T47D (cell line): ENCODE data around the gene SDHAF2.
"Not testable (repeated sequence)": the region's sequence is repeated elsewhere in the genome, so short reads cannot be mapped to it uniquely, and the experiment has no call there.

Experiments
- DNase-seq, 2 experiments: peaks; one replicate each; pipeline versions ENCODE4 v3.0.0 to v3.0.0-alpha.2; 2011 to 2012; ENCODE audit warnings: low read depth in 1 of 2, low spot score in 1 of 2
- JUND ChIP-seq: IDR thresholded peaks from 2 replicates; pipeline ENCODE4 v1.6.1; 2012; ENCODE audit warnings: low read depth
- in situ Hi-C: cut with HindIII; loops from 2 replicates; pipeline ENCODE4 v1.10.0; 2016; ENCODE audit warnings: low sequenced_read_pairs, low pct_unique_long_range_greater_than_20kb

SDHAF2 gene

DNA sequence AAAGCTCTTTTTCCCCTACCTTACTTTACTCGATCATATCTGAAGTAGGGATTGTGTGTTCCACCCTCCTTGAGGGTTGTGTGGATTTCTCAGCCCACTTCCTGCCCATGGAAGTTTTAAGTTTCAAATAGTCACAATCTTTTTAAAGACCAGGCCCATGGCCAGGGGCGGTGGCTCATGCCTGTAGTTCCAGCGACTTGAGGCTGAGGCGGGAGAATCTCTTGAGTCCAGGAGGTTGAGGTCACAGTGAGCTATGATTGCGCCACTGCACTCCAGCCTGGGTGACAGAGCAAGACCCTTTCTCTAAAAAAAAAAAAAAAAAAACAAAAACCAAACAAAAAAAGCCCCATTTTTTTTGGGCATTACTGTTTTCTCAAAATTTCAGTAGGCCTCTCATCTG, 42.4 kb downstream of the SDHAF2 start:
- in situ Hi-C loops = no loop called here
- TF ChIP-seq JUND = no peak
- DNase-seq = no peak

DNA sequence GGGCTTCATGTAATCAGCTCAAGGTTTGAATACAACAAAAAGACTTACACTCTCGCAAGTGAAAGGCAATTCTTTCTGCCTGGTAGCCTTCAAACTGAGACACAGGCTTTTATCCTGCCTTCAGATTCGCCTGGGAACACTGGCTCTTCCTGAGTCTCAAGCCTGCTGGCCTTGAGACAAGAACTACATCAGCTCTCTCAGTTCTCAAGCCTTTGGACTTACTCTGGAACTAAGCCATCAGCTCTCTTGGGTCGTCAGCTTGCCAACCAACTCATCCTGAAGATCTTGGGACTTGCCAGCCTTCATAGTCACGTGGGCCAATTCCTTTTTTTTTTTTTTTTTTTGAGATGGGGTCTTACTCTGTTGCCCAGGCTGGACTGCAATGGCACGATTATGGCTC, 42.9 kb downstream of the SDHAF2 start:
- no peak for TF ChIP-seq JUND
- in situ Hi-C loops = no loop called here
- DNase-seq = no peak

DNA sequence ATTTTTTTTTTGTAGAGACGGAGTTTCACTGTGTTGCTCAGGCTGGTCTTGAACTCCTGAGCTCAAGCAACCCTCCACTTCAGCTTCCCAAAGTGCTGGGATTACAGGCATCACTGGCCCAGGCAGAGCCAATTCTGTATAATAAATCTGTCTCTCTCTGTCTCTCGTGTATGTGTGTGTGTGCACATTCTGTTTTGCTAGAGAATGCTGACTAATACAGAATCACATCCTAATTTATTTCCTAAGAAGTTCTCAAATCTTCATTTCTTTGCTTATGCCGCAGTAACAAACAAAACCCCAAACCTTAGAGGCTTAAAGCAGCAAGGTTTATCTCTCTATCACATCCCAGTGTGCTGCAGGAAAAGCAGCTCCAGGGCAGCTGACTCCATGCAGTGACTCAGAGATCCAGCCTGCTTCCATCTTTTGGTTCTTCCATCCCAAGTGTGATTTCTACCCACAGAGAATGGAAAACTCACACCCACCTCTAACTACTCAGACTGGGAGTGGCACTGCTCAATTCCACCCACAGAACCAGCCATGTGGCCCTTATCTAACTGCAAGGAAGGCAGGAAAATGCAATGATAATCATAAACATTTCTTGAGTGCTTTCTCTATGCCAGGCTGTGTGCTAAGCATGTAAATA, 43.6 kb downstream of the SDHAF2 start:
- no peak for DNase-seq
- in situ Hi-C loops = no loop called here
- TF ChIP-seq JUND = no peak

DNA sequence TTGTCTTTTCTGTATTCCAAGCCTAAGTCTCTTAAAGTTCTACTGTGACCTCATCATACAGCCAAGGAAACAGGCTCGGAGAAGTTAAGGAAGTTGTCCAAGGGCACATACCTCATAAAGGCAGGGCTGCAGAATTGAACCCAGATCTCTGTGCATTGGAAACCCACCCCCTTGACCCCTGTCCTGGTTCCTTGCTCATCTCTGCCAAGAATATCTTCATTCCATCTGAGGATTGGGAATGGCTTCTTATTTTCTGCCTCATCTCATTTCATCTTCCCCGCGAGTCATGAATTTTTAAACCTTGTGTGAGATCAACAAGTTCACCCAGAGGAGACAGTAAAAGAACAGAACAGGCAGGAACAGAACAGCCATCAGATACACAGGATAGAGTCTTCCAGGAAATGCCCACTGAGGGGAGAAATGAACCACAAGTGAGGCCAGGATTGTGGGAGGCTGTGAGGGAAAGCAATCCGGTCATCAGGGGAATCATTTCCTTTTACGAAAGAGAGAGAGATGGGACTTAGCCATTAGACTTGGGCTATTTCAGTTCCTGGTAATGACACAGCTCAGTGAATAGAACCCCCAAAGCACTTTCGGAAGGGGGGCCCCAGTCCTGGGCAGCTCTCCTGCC, 44.2 kb downstream of the SDHAF2 start:
- DNase-seq = no peak
- in situ Hi-C loops = no loop called here
- TF ChIP-seq JUND = no peak

DNA sequence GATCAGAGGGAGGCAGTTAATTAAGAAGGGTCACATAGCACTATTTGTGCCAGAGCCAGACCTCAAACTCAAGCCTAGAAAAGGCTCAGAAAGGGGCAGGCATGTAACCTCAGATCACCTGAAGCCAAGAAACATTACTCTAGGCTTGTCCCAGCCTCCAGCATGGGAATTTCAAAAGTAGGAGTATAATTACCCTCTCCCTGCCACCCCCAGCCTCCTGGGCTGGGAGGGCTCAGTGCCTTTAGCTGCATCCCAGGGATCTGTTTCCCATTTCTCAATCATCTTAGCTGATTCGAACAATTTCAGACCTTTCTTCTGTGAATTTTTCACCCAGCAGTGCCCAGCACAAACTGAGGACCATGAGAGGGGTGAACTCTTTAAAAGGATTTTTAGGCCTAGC, 45.5 kb downstream of the SDHAF2 start:
- in situ Hi-C loops = no loop called here
- DNase-seq = no peak
- TF ChIP-seq JUND = no peak

DNA sequence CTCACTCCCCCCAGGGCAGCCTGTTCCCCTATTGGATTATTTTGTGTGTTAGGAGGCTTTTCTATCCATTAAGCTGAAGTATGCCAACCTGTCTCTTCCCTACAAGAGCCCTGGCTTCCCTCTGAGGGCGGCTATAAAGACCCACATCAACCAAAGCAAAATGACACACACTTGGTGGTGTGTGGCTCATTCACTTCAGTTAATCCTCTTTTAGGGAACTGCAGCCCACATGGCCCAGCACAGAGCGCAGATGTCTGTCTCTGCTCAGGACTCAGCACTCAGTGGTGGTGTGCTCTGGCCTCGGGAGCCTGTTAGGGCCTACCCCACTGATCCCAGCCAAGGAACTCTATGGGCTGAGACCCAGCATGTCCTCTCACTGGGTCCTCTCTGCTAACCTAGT, 46.4 kb downstream of the SDHAF2 start:
- TF ChIP-seq JUND = no peak
- no peak for DNase-seq
- in situ Hi-C loops = no loop called here

DNA sequence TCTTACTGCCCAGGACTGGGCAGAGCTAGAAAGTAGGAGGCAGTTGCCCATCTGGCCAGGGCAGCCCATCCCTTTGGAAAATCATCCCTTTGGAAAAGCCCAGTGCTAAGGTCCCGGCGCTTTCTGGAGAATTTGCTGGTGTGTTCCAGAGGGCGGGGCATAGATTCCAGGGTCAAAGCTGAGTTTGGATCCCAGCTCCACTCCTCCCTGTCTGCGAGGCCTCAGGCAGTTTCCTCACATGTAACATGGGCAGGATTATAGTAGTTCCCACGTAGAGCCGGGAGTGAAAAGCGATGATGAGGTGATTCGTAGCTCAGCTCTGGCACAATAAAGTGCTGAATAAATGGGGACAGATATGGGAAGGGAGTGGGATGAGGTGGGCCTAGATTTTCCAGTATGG, 47.2 kb downstream of the SDHAF2 start:
- in situ Hi-C loops = no loop called here
- TF ChIP-seq JUND = no peak
- no peak for DNase-seq

DNA sequence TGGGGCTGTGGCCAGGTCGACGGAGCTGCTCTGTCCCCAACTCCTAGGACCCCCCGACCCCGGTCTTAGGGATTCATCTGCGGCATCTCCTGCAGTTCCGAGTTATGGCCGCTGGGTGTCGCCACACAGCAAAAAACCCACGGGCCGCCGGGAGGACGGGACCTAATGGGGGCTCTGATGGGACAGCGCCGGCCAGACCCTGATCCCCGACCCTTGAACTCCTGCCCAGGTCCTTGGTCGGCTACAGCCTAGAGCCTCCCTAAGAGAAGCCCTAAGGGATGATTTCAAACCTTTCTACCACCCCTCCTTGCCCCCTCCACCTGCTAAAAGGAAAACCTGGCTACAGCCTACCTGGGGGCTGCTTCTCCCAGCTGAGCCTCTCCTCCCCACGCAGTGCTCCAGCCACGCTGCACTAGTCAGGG, 47.8 kb downstream of the SDHAF2 start:
- in situ Hi-C loops = no loop called here
- no peak for TF ChIP-seq JUND
- peak; percentile 45 to 55 for DNase-seq

DNA sequence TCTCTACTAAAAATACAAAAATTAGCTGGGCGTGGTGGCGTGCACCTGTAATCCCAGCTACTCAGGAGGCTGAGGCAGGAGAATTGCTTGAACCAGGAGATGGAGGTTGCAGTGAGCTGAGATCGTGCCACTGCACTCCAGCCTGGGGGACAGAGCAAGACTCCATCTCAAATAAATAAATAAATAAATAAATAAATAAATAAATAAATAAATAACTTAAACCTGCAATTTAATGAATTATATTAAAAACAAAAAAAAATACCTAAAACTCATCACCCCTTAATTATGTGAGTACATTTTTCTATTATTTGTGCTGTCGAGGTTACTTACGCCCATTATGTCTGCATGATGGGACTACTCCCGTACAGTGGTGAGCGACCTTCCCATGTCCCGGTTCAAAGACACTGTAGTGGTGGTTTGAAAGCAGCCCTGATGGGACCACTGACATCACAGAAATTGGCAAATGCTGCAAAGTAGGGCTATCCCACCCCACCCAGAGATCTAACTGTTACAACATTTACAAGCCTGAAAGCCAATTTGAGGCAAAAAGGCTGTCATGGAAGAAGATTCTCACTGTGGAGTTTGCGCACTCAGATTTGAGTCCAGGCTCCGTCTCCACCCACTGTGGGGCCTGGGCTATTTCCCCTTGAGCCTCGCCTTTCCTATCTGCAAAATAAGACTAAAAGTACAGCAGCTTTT, 49.6 kb downstream of the SDHAF2 start:
- in situ Hi-C loops, DNase-seq: not testable (repeated sequence)

DNA sequence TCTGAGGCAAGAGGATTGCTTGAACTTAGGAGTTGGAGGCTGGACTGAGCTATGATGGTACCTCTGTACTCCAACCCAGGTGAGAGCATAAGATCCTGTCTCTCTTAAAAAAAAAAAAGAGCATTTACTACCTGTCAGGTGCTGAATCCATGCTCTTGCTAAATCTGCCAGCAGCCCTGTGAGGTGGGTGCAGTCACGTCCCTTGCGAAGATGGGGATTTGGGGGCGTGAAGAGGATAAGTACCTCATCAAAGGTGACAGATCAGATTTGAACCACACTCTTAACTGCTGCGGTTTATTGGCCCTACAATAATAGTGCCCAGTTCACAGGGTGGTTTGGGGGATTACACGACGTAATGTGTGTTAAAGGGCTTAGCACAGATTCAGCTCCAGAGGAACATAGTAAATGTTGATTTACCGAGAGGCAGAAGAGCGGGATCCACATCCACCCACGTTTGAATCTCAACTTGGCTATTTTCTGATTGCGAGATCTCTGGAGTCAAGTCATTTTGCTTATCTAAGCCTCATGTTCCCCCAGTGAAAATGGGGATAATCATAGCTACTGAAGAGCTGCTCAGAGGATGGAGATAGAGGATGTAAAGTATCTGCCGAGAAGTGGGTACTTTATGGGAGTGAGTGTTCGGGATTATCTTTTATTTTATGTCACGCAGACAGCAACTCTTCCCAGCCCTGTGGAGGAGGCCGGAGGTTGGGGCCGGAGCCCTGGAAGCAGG, 50.5 kb downstream of the SDHAF2 start:
- TF ChIP-seq JUND = no peak
- DNase-seq = no peak
- in situ Hi-C loops = no loop called here

DNA sequence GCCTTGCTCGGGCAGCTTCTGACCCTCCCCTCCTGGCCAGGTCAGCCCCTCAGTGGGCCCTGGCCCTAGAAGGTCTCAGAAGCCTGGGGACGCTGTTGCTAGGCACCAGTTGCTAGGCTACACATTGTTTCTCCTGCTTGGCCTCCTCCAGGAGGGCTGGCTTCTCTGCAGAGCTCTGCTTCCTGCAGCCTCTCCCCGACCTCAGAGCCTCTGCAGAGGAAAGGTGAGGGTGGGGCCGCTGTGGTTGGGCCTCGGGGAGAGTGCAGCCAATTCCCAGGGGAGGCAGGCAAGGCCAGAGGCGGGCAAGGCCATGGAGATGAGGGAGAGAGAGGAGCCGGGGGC, 51.0 kb downstream of the SDHAF2 start:
- in situ Hi-C loops = no loop called here
- no peak for TF ChIP-seq JUND
- peak in 1 of 2 experiments; percentile 50 for DNase-seq

DNA sequence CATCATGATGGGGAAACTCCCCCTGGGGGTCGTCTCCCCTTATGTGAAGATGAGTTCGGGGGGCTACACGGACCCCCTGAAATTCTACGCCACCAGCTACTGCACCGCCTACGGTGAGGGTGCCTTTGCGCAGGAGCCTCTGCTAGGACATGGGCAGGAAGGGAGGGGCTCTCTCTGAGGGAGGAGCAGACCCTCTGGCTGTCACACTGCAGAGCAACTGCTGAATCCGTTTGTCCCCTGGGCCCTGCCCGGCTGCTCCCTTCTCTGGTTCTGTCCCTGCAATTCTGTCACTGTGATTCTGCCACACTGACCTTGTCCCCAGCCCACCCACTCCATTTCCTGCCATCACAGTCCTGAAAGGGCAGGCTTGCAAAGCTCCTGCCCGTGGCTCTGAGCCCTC, 51.9 kb downstream of the SDHAF2 start:
- in situ Hi-C loops = no loop called here
- DNase-seq = no peak
- TF ChIP-seq JUND = no peak

DNA sequence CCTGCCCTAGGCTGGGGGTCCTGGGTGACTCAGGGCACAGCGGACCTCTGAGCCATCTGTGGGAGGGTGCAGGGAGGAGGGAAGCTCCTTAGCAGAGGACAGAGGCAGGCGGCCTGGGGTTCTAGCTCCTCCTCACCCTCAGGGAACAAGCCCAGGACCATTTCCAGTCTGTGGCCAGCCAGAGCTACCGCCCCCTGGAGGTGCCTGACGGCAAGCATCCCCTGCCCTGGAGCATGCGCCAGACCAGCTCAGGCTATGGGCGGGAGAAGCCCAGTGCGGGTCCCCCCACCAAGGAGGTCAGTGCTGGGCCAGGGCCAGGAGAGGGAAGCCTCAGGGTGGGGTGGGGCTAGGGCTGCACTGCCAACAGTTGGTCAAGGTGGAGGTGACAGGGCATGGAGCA, 52.6 kb downstream of the SDHAF2 start:
- TF ChIP-seq JUND = no peak
- DNase-seq = no peak
- in situ Hi-C loops = no loop called here
